Bone marrow (tissue), 2 donors: ENCODE measurements around the gene UCK1.
"Not testable (repeated sequence)": the region's sequence is repeated elsewhere in the genome, so short reads cannot be mapped to it uniquely, and the experiment has no call there.

Experiments used
- DNase-seq, 2 donors: peaks; one replicate each; lab custom pipeline; 2025; lab: John Stamatoyannopoulos, UW

The UCK1 gene

GRCh38 chr9:131554087-131554842 lies 23.2 kb upstream of the UCK1 start:
- no peak for DNase-seq

- no peak for DNase-seq
Measured at GRCh38 chr9:131552030-131552429, 21.0 kb upstream of the UCK1 start.

GRCh38 chr9:131550465-131550864 lies 19.4 kb upstream of the UCK1 start:
- DNase-seq: not testable (repeated sequence)

GRCh38 chr9:131549186-131549585 lies 18.1 kb upstream of the UCK1 start:
- not testable (repeated sequence) for DNase-seq

- DNase-seq: no peak
Measured at GRCh38 chr9:131546336-131547084, 15.4 kb upstream of the UCK1 start.

- DNase-seq: no peak
Measured at GRCh38 chr9:131545786-131546335, 14.8 kb upstream of the UCK1 start.

GRCh38 chr9:131545003-131545785 lies 14.1 kb upstream of the UCK1 start, which contains the start of gene PRRT1B:
Gene PRRT1B (plus strand): TSS chr9:131545523. CDS start chr9:131545616, 93 bp downstream.
- no peak for DNase-seq

- no peak for DNase-seq
Measured at GRCh38 chr9:131543141-131543540, 12.1 kb upstream of the UCK1 start.

- DNase-seq: no peak
Measured at GRCh38 chr9:131539223-131539923, 8.3 kb upstream of the UCK1 start.

- no peak for DNase-seq
Measured at GRCh38 chr9:131537946-131538345, 6.9 kb upstream of the UCK1 start.

GRCh38 chr9:131534721-131535237 lies 3.7 kb upstream of the UCK1 start:
- peak in 1 of 2 donors; percentile 40 for DNase-seq

- no peak for DNase-seq
Measured at GRCh38 chr9:131530546-131530919, 530 bp downstream of the UCK1 start.

GRCh38 chr9:131529597-131530545 lies 1.2 kb downstream of the UCK1 start:
- DNase-seq: no peak

GRCh38 chr9:131528886-131529505 lies 2.1 kb downstream of the UCK1 start:
- no peak for DNase-seq

- DNase-seq: no peak
Measured at GRCh38 chr9:131528186-131528585, 2.9 kb downstream of the UCK1 start.

- no peak for DNase-seq
Measured at GRCh38 chr9:131525643-131526565, 5.2 kb downstream of the UCK1 start.

GRCh38 chr9:131524665-131525315 lies 6.3 kb downstream of the UCK1 start:
- no peak for DNase-seq
